Caco-2 (cell line): Measurements from ENCODE around the gene SIX3. TPM values are rescaled to one million over a fixed set of nuclear protein-coding genes. Genes with fewer than 3 reads are reported as not detected.

Experiments
- BruUV-seq: library from RNA; stranded (reverse); fragments of 400-500 nt; replicated peaks from 2 replicates; lab custom pipeline; 2021; lab: Mats Ljungman, UMichigan
- CTCF ChIA-PET: fragments of 300-600 bp; sonication (Branson Sonifier 250); formaldehyde crosslinking; loops from one replicate; lab custom pipeline; 2022; ENCODE audit warnings: antibody characterized with exemption; lab: Charles Lee
- POLR2A ChIA-PET: fragments of 300-600 bp; sonication (Branson Sonifier 250); formaldehyde crosslinking; loops from one replicate; lab custom pipeline; 2022; ENCODE audit warnings: antibody characterized with exemption; lab: Charles Lee
- DNase-seq, 2 experiments: peaks; one replicate each; pipeline versions ENCODE4 v3.0.0 to v3.0.0-alpha.2; 2020 to 2022
- H3K27me3 ChIP-seq: replicated peaks from 2 replicates; pipeline ENCODE4 v1.6.0; 2011; ENCODE audit warnings: low read length; ENCODE audit not compliant: control insufficient read depth, insufficient read depth
- H3K36me3 ChIP-seq: 2 replicates; pipeline ENCODE4 v1.5.1; 2011; ENCODE audit warnings: low read length; ENCODE audit not compliant: control insufficient read depth, insufficient read depth
- H3K4me1 ChIP-seq: fragments of 250-450 bp; sonication (Bioruptor Pico); 2 replicates; pipeline ENCODE4 v1.5.1; 2020; ENCODE audit warnings: mild to moderate bottlenecking
- H3K4me3 ChIP-seq: 2 replicates; pipeline ENCODE4 v1.5.1; 2011; ENCODE audit warnings: low read depth, mild to moderate bottlenecking, control low read depth, low read length
- H3K9me3 ChIP-seq: fragments of 250-450 bp; sonication (Bioruptor Pico); 2 replicates; pipeline ENCODE4 v1.5.1; 2020; ENCODE audit warnings: mild to moderate bottlenecking, moderate library complexity
- H3K27ac Mint-ChIP-seq: one replicate; pipeline ENCODE4 v1.8.0; 2022; ENCODE audit warnings: mixed read lengths; ENCODE audit not compliant: unreplicated experiment
- H3K27me3 Mint-ChIP-seq: one replicate; pipeline ENCODE4 v1.8.0; 2022; ENCODE audit warnings: mixed read lengths; ENCODE audit not compliant: insufficient read depth, unreplicated experiment
- H3K36me3 Mint-ChIP-seq: one replicate; pipeline ENCODE4 v1.8.0; 2022; ENCODE audit warnings: mild to moderate bottlenecking, mixed read lengths; ENCODE audit not compliant: insufficient read depth, unreplicated experiment
- H3K4me1 Mint-ChIP-seq: one replicate; pipeline ENCODE4 v1.8.0; 2022; ENCODE audit warnings: low read depth, mixed read lengths; ENCODE audit not compliant: unreplicated experiment
- H3K4me3 Mint-ChIP-seq: one replicate; pipeline ENCODE4 v1.8.0; 2022; ENCODE audit warnings: mild to moderate bottlenecking, moderate library complexity, mixed read lengths; ENCODE audit not compliant: unreplicated experiment
- H3K9me3 Mint-ChIP-seq: one replicate; pipeline ENCODE4 v1.8.0; 2022; ENCODE audit warnings: mixed read lengths; ENCODE audit not compliant: unreplicated experiment
- intact Hi-C: fragments of 100-400 bp; cut with micrococcal nuclease; formaldehyde crosslinking; loops from one replicate; pipeline ENCODE4 v1.10.0; 2022; ENCODE audit not compliant: unreplicated experiment
- total RNA-seq: library from RNA; stranded (reverse); gene quantifications from 2 replicates; pipeline ENCODE4 v1.2.3, GENCODE V29; 2022
- TF ChIP-seq, protein P1 (sequence below), 2 experiments: fragments of 200-600 bp in 1 of 2; IDR thresholded peaks; 1 replicate in 1 of 2; 2 replicates in 1 of 2; pipeline versions ENCODE4 v1.5.1 to v1.8.0; 2011 to 2022; ENCODE audit warnings: antibody characterized with exemption in 1 of 2, control low read depth in 1 of 2, inconsistent platforms in 1 of 2, low read depth in 1 of 2, low read length in 1 of 2, mild to moderate bottlenecking in 1 of 2, moderate library complexity in 1 of 2; ENCODE audit not compliant: insufficient read depth in 1 of 2, severe bottlenecking in 1 of 2, unreplicated experiment in 1 of 2

SIX3 gene
- total RNA-seq, 1 experiment from 2014 or later: not detected

DNA sequence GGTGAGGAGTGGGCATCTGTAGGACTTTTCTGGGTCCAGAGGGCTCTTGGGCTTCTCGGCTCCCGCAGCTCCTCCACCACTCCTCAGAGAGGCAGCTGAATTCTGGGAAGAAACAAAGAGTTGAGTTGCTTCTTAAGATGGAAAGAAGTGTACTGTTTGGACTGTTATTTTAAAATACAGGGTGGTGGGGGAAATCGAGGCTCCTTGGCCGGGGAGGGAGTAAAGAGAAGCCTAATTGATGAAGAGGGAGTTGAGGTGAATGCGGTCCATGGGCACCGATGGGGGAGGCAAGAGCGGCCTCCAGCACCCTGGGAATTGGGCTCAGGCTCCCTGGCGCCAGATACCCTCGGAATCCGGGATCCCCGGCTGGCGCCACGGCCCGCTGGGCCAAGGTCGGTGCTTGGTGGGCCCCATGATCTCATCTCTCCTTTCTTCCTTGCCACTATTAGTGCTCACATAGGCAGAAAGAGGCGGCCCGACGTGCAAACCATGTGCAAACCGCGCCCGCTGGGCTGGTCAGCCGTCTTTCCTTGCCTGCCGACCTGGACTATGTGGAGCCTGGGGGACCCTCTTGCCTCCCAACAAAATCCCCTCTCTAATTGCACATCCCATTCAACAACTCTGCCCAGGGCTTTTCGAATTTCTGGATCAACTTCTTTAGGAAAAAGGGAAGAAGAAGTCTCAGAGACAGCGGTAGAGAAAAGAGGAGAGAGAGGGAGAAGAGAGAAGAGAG, 604 bp upstream of the SIX3 start:
- ChIA-PET CTCF (interaction anchor here (0.6 kb wide), 1 partner anchor 187 kb away, joined by 3 read pairs; no protein-coding TSS in a partner anchor), POLR2A (no interaction called here)
- H3K9me3 ChIP-seq: no peaks in the 10 kb centered on the region
- Mint-ChIP-seq H3K27me3 (peaks cover 19% of the 10 kb centered on the region), H3K4me3 (peak overlapping the region; percentile 76), H3K36me3 (no peaks in the 10 kb centered on the region), H3K27ac (peak overlapping the region; percentile 37), H3K9me3 (no peaks in the 10 kb centered on the region), H3K4me1 (peaks cover 17% of the 10 kb centered on the region)
- no TSS peak for BruUV-seq
- H3K4me1 ChIP-seq: no peaks in the 10 kb centered on the region; the same call in 1 of the 2 replicates
- TF ChIP-seq, protein P1, sequence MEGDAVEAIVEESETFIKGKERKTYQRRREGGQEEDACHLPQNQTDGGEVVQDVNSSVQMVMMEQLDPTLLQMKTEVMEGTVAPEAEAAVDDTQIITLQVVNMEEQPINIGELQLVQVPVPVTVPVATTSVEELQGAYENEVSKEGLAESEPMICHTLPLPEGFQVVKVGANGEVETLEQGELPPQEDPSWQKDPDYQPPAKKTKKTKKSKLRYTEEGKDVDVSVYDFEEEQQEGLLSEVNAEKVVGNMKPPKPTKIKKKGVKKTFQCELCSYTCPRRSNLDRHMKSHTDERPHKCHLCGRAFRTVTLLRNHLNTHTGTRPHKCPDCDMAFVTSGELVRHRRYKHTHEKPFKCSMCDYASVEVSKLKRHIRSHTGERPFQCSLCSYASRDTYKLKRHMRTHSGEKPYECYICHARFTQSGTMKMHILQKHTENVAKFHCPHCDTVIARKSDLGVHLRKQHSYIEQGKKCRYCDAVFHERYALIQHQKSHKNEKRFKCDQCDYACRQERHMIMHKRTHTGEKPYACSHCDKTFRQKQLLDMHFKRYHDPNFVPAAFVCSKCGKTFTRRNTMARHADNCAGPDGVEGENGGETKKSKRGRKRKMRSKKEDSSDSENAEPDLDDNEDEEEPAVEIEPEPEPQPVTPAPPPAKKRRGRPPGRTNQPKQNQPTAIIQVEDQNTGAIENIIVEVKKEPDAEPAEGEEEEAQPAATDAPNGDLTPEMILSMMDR (IDR thresholded peaks at IDR 0.05; ENCODE audit: insufficient read depth in 1 of 2, low read depth in 1 of 2, low read length in 1 of 2, severe bottlenecking in 1 of 2, unreplicated experiment in 1 of 2): no peak
- H3K27me3 ChIP-seq: peaks cover 1% of the 10 kb centered on the region; the same call in 1 of the 2 replicates
- H3K36me3 ChIP-seq: no peaks in the 10 kb centered on the region
- no peak for DNase-seq
- intact Hi-C loops: no loop called here
- H3K4me3 ChIP-seq: no peak overlapping the region

DNA sequence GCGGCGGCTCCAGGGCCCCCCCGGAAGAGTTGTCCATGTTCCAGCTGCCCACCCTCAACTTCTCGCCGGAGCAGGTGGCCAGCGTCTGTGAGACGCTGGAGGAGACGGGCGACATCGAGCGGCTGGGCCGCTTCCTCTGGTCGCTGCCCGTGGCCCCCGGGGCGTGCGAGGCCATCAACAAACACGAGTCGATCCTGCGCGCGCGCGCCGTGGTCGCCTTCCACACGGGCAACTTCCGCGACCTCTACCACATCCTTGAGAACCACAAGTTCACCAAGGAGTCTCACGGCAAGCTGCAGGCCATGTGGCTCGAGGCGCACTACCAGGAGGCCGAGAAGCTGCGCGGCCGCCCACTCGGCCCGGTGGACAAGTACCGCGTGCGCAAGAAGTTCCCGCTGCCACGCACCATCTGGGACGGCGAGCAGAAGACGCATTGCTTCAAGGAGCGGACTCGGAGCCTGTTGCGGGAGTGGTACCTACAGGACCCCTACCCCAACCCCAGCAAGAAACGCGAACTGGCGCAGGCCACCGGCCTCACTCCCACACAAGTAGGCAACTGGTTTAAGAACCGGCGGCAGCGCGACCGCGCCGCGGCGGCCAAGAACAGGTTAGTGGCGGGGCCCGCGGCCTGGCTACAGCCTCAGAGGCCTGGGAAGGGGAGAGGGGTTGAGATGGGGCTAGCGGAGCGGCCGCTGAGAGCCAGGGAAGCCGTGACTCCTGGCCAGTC, 965 bp downstream of the SIX3 start:
- H3K27me3 Mint-ChIP-seq: peaks cover 13% of the 10 kb centered on the region
- Histone ChIP-seq H3K4me1 (no peaks in the 10 kb centered on the region; the same call in 1 of the 2 replicates), H3K9me3 (no peaks in the 10 kb centered on the region), H3K27me3 (peaks cover 1% of the 10 kb centered on the region; the same call in 1 of the 2 replicates), H3K4me3 (no peak overlapping the region), H3K36me3 (no peaks in the 10 kb centered on the region)
- H3K27ac Mint-ChIP-seq: no peak overlapping the region
- peaks cover 19% of the 10 kb centered on the region for H3K4me1 Mint-ChIP-seq
- DNase-seq: no peak
- intact Hi-C loops: no loop called here
- peak overlapping the region; percentile 76 for H3K4me3 Mint-ChIP-seq
- POLR2A ChIA-PET: no interaction called here
- H3K36me3 Mint-ChIP-seq: no peaks in the 10 kb centered on the region
- H3K9me3 Mint-ChIP-seq: no peaks in the 10 kb centered on the region
- BruUV-seq: no TSS peak
- TF ChIP-seq, protein P1 (IDR thresholded peaks at IDR 0.05; ENCODE audit: insufficient read depth in 1 of 2, low read depth in 1 of 2, low read length in 1 of 2, severe bottlenecking in 1 of 2, unreplicated experiment in 1 of 2): no peak
- CTCF ChIA-PET: no interaction called here

DNA sequence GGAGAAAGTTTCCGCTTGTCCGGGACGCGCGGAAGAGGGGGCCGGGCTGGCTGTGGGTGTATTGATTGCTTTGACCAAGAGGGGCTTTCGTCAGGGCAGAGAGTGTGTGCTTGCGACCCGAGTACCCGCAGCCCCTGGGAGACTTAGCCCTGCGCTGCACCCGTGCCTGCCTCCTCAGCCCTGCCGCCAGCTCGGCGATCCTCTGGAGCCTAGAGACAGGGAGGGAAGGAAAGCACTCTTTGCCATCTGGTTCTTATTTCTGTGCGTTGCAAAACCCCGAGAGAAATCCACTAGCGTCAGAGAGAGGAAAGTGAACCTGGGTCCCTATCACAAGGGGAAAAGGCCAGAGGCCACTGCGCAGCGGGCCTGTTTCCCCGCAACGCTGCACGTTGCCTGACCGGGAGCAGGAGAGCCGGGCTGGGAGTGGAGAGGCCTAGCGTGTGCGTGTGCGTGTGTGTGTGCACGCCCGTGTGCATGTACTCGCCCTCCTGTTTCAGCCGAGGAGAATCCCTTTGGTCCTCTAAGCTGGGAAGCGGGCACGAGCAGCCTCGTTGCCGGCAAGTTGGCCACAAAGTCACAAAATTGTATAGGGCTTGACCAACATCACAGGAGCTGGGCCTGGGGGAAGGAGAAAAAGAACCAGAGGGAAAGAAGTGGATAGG, 1.7 kb downstream of the SIX3 start:
- DNase-seq: no peak
- no peak overlapping the region for H3K4me3 ChIP-seq
- no peaks in the 10 kb centered on the region; the same call in 1 of the 2 replicates for H3K4me1 ChIP-seq
- no peak overlapping the region for H3K27ac Mint-ChIP-seq
- peaks cover 19% of the 10 kb centered on the region for H3K4me1 Mint-ChIP-seq
- BruUV-seq: no TSS peak
- intact Hi-C loops: no loop called here
- ChIA-PET POLR2A (no interaction called here), CTCF (no interaction called here)
- no peak overlapping the region for H3K4me3 Mint-ChIP-seq
- H3K36me3 ChIP-seq: no peaks in the 10 kb centered on the region
- peaks cover 13% of the 10 kb centered on the region for H3K27me3 Mint-ChIP-seq
- no peaks in the 10 kb centered on the region for H3K36me3 Mint-ChIP-seq
- H3K9me3 ChIP-seq: no peaks in the 10 kb centered on the region
- peaks cover 1% of the 10 kb centered on the region; the same call in 1 of the 2 replicates for H3K27me3 ChIP-seq
- TF ChIP-seq, protein P1 (IDR thresholded peaks at IDR 0.05; ENCODE audit: insufficient read depth in 1 of 2, low read depth in 1 of 2, low read length in 1 of 2, severe bottlenecking in 1 of 2, unreplicated experiment in 1 of 2): no peak
- no peaks in the 10 kb centered on the region for H3K9me3 Mint-ChIP-seq
